BLaER1 (cell line): ENCODE results near the gene DNM1.

Experiments
- H3K27ac ChIP-seq: shearing (Covaris generic); formaldehyde crosslinking; 2 replicates; pipeline ENCODE4 v1.8.1; 2022
- H3K27me3 ChIP-seq: shearing (Covaris generic); formaldehyde crosslinking; 2 replicates; pipeline ENCODE4 v1.8.1; 2022
- H3K36me3 ChIP-seq: shearing (Covaris generic); formaldehyde crosslinking; 2 replicates; pipeline ENCODE4 v1.8.1; 2022
- H3K4me1 ChIP-seq: shearing (Covaris generic); formaldehyde crosslinking; 2 replicates; pipeline ENCODE4 v1.8.1; 2022
- H3K4me2 ChIP-seq: shearing (Covaris generic); formaldehyde crosslinking; 2 replicates; pipeline ENCODE4 v1.8.1; 2022
- H3K4me3 ChIP-seq: shearing (Covaris generic); formaldehyde crosslinking; 2 replicates; pipeline ENCODE4 v1.8.1; 2022
- H3K9ac ChIP-seq: shearing (Covaris generic); formaldehyde crosslinking; 2 replicates; pipeline ENCODE4 v1.8.1; 2022
- H3K9me3 ChIP-seq: shearing (Covaris generic); formaldehyde crosslinking; 2 replicates; pipeline ENCODE4 v1.8.1; 2022
- H4K20me1 ChIP-seq: shearing (Covaris generic); formaldehyde crosslinking; 2 replicates; pipeline ENCODE4 v1.8.1; 2022
- Cebpa-rat ChIP-seq: shearing (Covaris generic); IDR thresholded peaks from 2 replicates; pipeline ENCODE4 v1.8.1; 2022

The DNM1 gene

GRCh38 chr9:128190516-128191405, 12.4 kb upstream of the DNM1 start:
- TF ChIP-seq Cebpa-rat = no peak
- H3K4me3 ChIP-seq = peak overlapping the region; percentile 80
- peak overlapping the region; percentile 92 for H3K9ac ChIP-seq
- H3K4me1 ChIP-seq = peaks cover 33% of the 10 kb centered on the region
- no peaks in the 10 kb centered on the region for H3K9me3 ChIP-seq
- no peaks in the 10 kb centered on the region for H4K20me1 ChIP-seq
- no peaks in the 10 kb centered on the region for H3K27me3 ChIP-seq
- peak overlapping the region; percentile 92 for H3K4me2 ChIP-seq
- peaks cover 39% of the 10 kb centered on the region for H3K36me3 ChIP-seq
- H3K27ac ChIP-seq = peak overlapping the region; percentile 88

GRCh38 chr9:128191406-128192046, 11.7 kb upstream of the DNM1 start, which contains the start of gene CIZ1:
Gene CIZ1, minus strand, starts transcription at chr9:128191572. Its CDS starts 715 bp downstream, at chr9:128190857.
- Histone ChIP-seq H3K27ac (peak within 1 kb of the TSS; percentile 88), H3K36me3 (peaks cover 32% of the 10 kb centered on the region), H4K20me1 (no peaks in the 10 kb centered on the region), H3K4me3 (peak within 1 kb of the TSS; percentile 80), H3K9me3 (no peaks in the 10 kb centered on the region), H3K27me3 (no peaks in the 10 kb centered on the region), H3K9ac (peak within 1 kb of the TSS; percentile 92), H3K4me2 (peak within 1 kb of the TSS; percentile 92), H3K4me1 (peaks cover 33% of the 10 kb centered on the region)
- TF ChIP-seq Cebpa-rat = no peak

GRCh38 chr9:128192601-128193371, 10.4 kb upstream of the DNM1 start:
- no peak overlapping the region; the same call in 1 of the 2 replicates for H3K4me3 ChIP-seq
- no peaks in the 10 kb centered on the region for H4K20me1 ChIP-seq
- H3K27ac ChIP-seq = no peak overlapping the region
- H3K36me3 ChIP-seq = peaks cover 22% of the 10 kb centered on the region
- no peaks in the 10 kb centered on the region for H3K27me3 ChIP-seq
- TF ChIP-seq Cebpa-rat = no peak
- peak overlapping the region; percentile 92 for H3K4me2 ChIP-seq
- no peak overlapping the region for H3K9ac ChIP-seq
- peaks cover 33% of the 10 kb centered on the region for H3K4me1 ChIP-seq
- H3K9me3 ChIP-seq = no peaks in the 10 kb centered on the region

- Histone ChIP-seq H3K9me3 (no peaks in the 10 kb centered on the region), H3K9ac (no peak overlapping the region), H3K27me3 (no peaks in the 10 kb centered on the region), H3K4me1 (peaks cover 28% of the 10 kb centered on the region), H3K36me3 (peaks cover 16% of the 10 kb centered on the region), H3K4me3 (no peak overlapping the region), H3K4me2 (no peak overlapping the region), H3K27ac (no peak overlapping the region), H4K20me1 (no peaks in the 10 kb centered on the region)
- no peak for TF ChIP-seq Cebpa-rat
Observed at GRCh38 chr9:128193469-128194096, 9.6 kb upstream of the DNM1 start.

GRCh38 chr9:128201441-128202369, 1.5 kb upstream of the DNM1 start:
- Histone ChIP-seq H3K4me1 (peaks cover 36% of the 10 kb centered on the region), H4K20me1 (no peaks in the 10 kb centered on the region), H3K9ac (no peak overlapping the region), H3K36me3 (no peaks in the 10 kb centered on the region), H3K27me3 (no peaks in the 10 kb centered on the region), H3K9me3 (no peaks in the 10 kb centered on the region), H3K4me3 (no peak overlapping the region), H3K27ac (no peak overlapping the region), H3K4me2 (no peak overlapping the region)
- TF ChIP-seq Cebpa-rat = no peak

GRCh38 chr9:128202648-128203023, 543 bp upstream of the DNM1 start:
- Histone ChIP-seq H3K9ac (no peak overlapping the region), H3K27ac (no peak overlapping the region), H3K4me2 (peak overlapping the region; percentile 100), H3K9me3 (no peaks in the 10 kb centered on the region), H3K4me3 (peak overlapping the region; percentile 78), H3K36me3 (no peaks in the 10 kb centered on the region), H3K4me1 (peaks cover 45% of the 10 kb centered on the region), H4K20me1 (no peaks in the 10 kb centered on the region), H3K27me3 (no peaks in the 10 kb centered on the region)
- no peak for TF ChIP-seq Cebpa-rat

- H3K27ac ChIP-seq = peak overlapping the region; percentile 39
- no peaks in the 10 kb centered on the region for H3K27me3 ChIP-seq
- TF ChIP-seq Cebpa-rat = no peak
- peak overlapping the region; percentile 75 for H3K9ac ChIP-seq
- H3K4me2 ChIP-seq = peak overlapping the region; percentile 100
- H3K36me3 ChIP-seq = no peaks in the 10 kb centered on the region
- H3K9me3 ChIP-seq = no peaks in the 10 kb centered on the region
- H3K4me1 ChIP-seq = peaks cover 58% of the 10 kb centered on the region
- no peaks in the 10 kb centered on the region for H4K20me1 ChIP-seq
- peak overlapping the region; percentile 78 for H3K4me3 ChIP-seq
Observed at GRCh38 chr9:128203707-128204551, 750 bp downstream of the DNM1 start.

GRCh38 chr9:128204858-128205257, 1.7 kb downstream of the DNM1 start:
- H3K4me3 ChIP-seq = no peak overlapping the region; the same call in 1 of the 2 replicates
- no peaks in the 10 kb centered on the region for H3K36me3 ChIP-seq
- peaks cover 67% of the 10 kb centered on the region for H3K4me1 ChIP-seq
- H3K27me3 ChIP-seq = no peaks in the 10 kb centered on the region
- H4K20me1 ChIP-seq = no peaks in the 10 kb centered on the region
- H3K9me3 ChIP-seq = no peaks in the 10 kb centered on the region
- TF ChIP-seq Cebpa-rat = no peak
- H3K27ac ChIP-seq = no peak overlapping the region; the same call in 1 of the 2 replicates
- H3K4me2 ChIP-seq = peak overlapping the region; percentile 100
- no peak overlapping the region; the same call in 1 of the 2 replicates for H3K9ac ChIP-seq
